HepG2 (cell line): ENCODE measurements around the gene HJURP. TPM values are rescaled to one million over a fixed set of nuclear protein-coding genes. Genes with fewer than 3 reads are reported as not detected.

ENCODE experiments used
- ATAC-seq: fragments of 200-7000 bp; cut with Tn5 transposase; 3 replicates; pipeline ENCODE4 v1.9.1; 2020; ENCODE audit warnings: mild to moderate bottlenecking, moderate library complexity
- BruUV-seq: library from RNA; stranded (reverse); fragments of 400-500 nt; replicated peaks from 2 replicates; lab custom pipeline; 2021; lab: Mats Ljungman, UMichigan
- CTCF ChIA-PET: fragments of 300-600 bp; formaldehyde crosslinking; extraction: SDS; loops from one replicate; lab custom pipeline; 2021; ENCODE audit warnings: low total read pairs, inconsistent platforms, low intra/inter-chr PET ratio; lab: Yijun Ruan, JAX
- POLR2A ChIA-PET: fragments of 350-600 bp; sonication (Branson Sonifier 250); formaldehyde crosslinking; loops from one replicate; lab custom pipeline; 2020; ENCODE audit warnings: antibody characterized with exemption, inconsistent platforms; lab: Yijun Ruan, JAX
- DNase-seq: peaks from one replicate; pipeline ENCODE4 v3.0.0-alpha.2; 2015; ENCODE audit warnings: low spot score
- FAIRE-seq: peaks from 3 replicates; lab custom pipeline; 2011; peaks lifted over from hg19 to GRCh38; lab: Jason Lieb, UNC
- H2AFZ ChIP-seq: one replicate; pipeline ENCODE4 v1.6.1; 2011; ENCODE audit warnings: low read length, inconsistent platforms
- H3K27ac ChIP-seq: fragments of 300-600 bp; 3 replicates; pipeline ENCODE4 v1.8.0; 2011; ENCODE audit warnings: mixed run types, mild to moderate bottlenecking, mixed read lengths, low read length, inconsistent platforms; ENCODE audit not compliant: insufficient read depth; ENCODE audit errors: extremely low read length
- H3K27me3 ChIP-seq, 2 experiments: fragments of 200-600 bp in 1 of 2; 2 replicates in 1 of 2; 3 replicates in 1 of 2; pipeline versions ENCODE4 v1.6.0 to v1.8.0; 2011; ENCODE audit warnings: low read length in 2 of 2, mild to moderate bottlenecking in 2 of 2, moderate library complexity in 2 of 2, inconsistent platforms in 1 of 2; ENCODE audit not compliant: insufficient read depth in 2 of 2, control insufficient read depth in 1 of 2
- H3K36me3 ChIP-seq, 2 experiments: fragments of 200-600 bp in 1 of 2; replicated peaks in 1 of 2; 2 replicates in 1 of 2; 3 replicates in 1 of 2; pipeline versions ENCODE4 v1.5.1 to v1.8.0; 2011; ENCODE audit warnings: low read length in 2 of 2, inconsistent platforms in 1 of 2; ENCODE audit not compliant: insufficient read depth in 2 of 2, control insufficient read depth in 1 of 2
- H3K4me1 ChIP-seq: 2 replicates; pipeline ENCODE4 v1.5.1; 2012; ENCODE audit warnings: low read length, inconsistent platforms; ENCODE audit not compliant: insufficient read depth
- H3K4me2 ChIP-seq: 2 replicates; pipeline ENCODE4 v1.6.0; 2011; ENCODE audit warnings: low read depth, low read length, inconsistent platforms
- H3K4me3 ChIP-seq, 3 experiments: fragments of 200-600 bp in 1 of 3; sonication (generic), shearing (Covaris generic) in 1 of 3; replicated peaks in 1 of 3; 2 replicates each; pipeline ENCODE4 v1.5.1; 2011 to 2016; ENCODE audit warnings: low read length in 3 of 3, inconsistent platforms in 2 of 3, low read depth in 2 of 3, mild to moderate bottlenecking in 2 of 3, control low read depth in 1 of 3, mixed read lengths in 1 of 3; ENCODE audit not compliant: insufficient read depth in 1 of 3
- H3K79me2 ChIP-seq: one replicate; pipeline ENCODE4 v1.6.1; 2011; ENCODE audit warnings: low read length, inconsistent platforms; ENCODE audit not compliant: insufficient read depth
- H3K9ac ChIP-seq: 2 replicates; pipeline ENCODE4 v1.6.0; 2011; ENCODE audit warnings: mild to moderate bottlenecking, low read depth, low read length, inconsistent platforms; ENCODE audit not compliant: insufficient read depth
- H3K9me3 ChIP-seq: 2 replicates; pipeline ENCODE4 v1.5.1; 2012; ENCODE audit warnings: mild to moderate bottlenecking, low read length
- H4K20me1 ChIP-seq: 2 replicates; pipeline ENCODE4 v1.6.0; 2011; ENCODE audit warnings: inconsistent platforms, mild to moderate bottlenecking, low read length, moderate library complexity; ENCODE audit not compliant: insufficient read depth
- ATM ChIP-seq: fragments of 450-650 bp; IDR thresholded peaks from 2 replicates; pipeline ENCODE4 v1.7.1; 2017; ENCODE audit warnings: mild to moderate bottlenecking, borderline replicate concordance
- CHCHD3 ChIP-seq: sonication (generic); formaldehyde crosslinking; IDR thresholded peaks from 2 replicates; pipeline ENCODE4 v1.8.0; 2022; ENCODE audit warnings: mild to moderate bottlenecking, missing genetic modification reagents, moderate library complexity
- ESRRA ChIP-seq: sonication (generic); formaldehyde crosslinking; IDR thresholded peaks from 2 replicates; pipeline ENCODE4 v1.5.1; 2020; ENCODE audit warnings: mild to moderate bottlenecking, low read depth, missing genetic modification reagents
- KLF16 ChIP-seq, 2 experiments: sonication (generic) in 1 of 2; formaldehyde crosslinking in 1 of 2; IDR thresholded peaks; 2 replicates each; pipeline versions ENCODE4 v1.6.1 to v1.8.0; 2016 to 2023; ENCODE audit warnings: missing genetic modification reagents in 2 of 2, missing compliant biosample characterization in 1 of 2
- NFE2 ChIP-seq: sonication (generic); formaldehyde crosslinking; IDR thresholded peaks from 2 replicates; pipeline ENCODE4 v1.4.0; 2020; ENCODE audit warnings: missing genetic modification reagents
- NRL ChIP-seq: sonication (generic); formaldehyde crosslinking; IDR thresholded peaks from 2 replicates; pipeline ENCODE4 v1.5.0; 2020; ENCODE audit warnings: missing genetic modification reagents, mild to moderate bottlenecking, moderate library complexity, borderline replicate concordance
- POLR2A ChIP-seq, 2 experiments: IDR thresholded peaks; 2 replicates each; pipeline ENCODE4 v1.6.1; 2011; ENCODE audit warnings: low read depth in 2 of 2, low read length in 2 of 2, mild to moderate bottlenecking in 1 of 2, moderate library complexity in 1 of 2; ENCODE audit not compliant: insufficient read depth in 1 of 2
- RBM22 ChIP-seq: fragments of 200-400 bp; formaldehyde crosslinking; optimal IDR thresholded peaks from 2 replicates; pipeline ENCODE3; 2017; ENCODE audit warnings: mild to moderate bottlenecking, low read length, moderate library complexity
- RCOR2 ChIP-seq: IDR thresholded peaks from 2 replicates; pipeline ENCODE4 v1.6.1; 2016; ENCODE audit warnings: missing biosample characterization, missing genetic modification reagents
- SPEN ChIP-seq: sonication (generic); formaldehyde crosslinking; IDR thresholded peaks from 2 replicates; pipeline ENCODE4 v1.5.1; 2020; ENCODE audit warnings: low read depth, mild to moderate bottlenecking, missing genetic modification reagents
- SRSF1 ChIP-seq: fragments of 200-400 bp; formaldehyde crosslinking; optimal IDR thresholded peaks from 2 replicates; pipeline ENCODE3; 2017; ENCODE audit warnings: mild to moderate bottlenecking, low read depth, low read length, moderate library complexity
- TERF1 ChIP-seq: sonication (generic); formaldehyde crosslinking; IDR thresholded peaks from 2 replicates; pipeline ENCODE4 v1.8.0; 2022; ENCODE audit warnings: mild to moderate bottlenecking, missing genetic modification reagents, moderate library complexity
- ZBTB38 ChIP-seq: sonication (generic); formaldehyde crosslinking; IDR thresholded peaks from 2 replicates; pipeline ENCODE4 v1.5.1; 2020; ENCODE audit warnings: mild to moderate bottlenecking, missing genetic modification reagents
- ZNF362 ChIP-seq: sonication (generic); formaldehyde crosslinking; IDR thresholded peaks from 2 replicates; pipeline ENCODE4 v1.4.0; 2020; ENCODE audit warnings: missing genetic modification reagents, mild to moderate bottlenecking, borderline replicate concordance
- ZNF567 ChIP-seq: sonication (generic); formaldehyde crosslinking; IDR thresholded peaks from 2 replicates; pipeline ENCODE4 v1.8.1; 2023; ENCODE audit warnings: mild to moderate bottlenecking, missing genetic modification reagents, borderline replicate concordance
- ZNF766 ChIP-seq: sonication (generic); formaldehyde crosslinking; IDR thresholded peaks from 2 replicates; pipeline ENCODE4 v1.5.0; 2020; ENCODE audit warnings: missing genetic modification reagents, borderline replicate concordance
- ZNF773 ChIP-seq: sonication (generic); formaldehyde crosslinking; IDR thresholded peaks from 2 replicates; pipeline ENCODE4 v1.4.0; 2020; ENCODE audit warnings: missing genetic modification reagents, borderline replicate concordance
- ZNF780A ChIP-seq: sonication (generic); formaldehyde crosslinking; IDR thresholded peaks from 2 replicates; pipeline ENCODE4 v1.8.0; 2022; ENCODE audit warnings: mild to moderate bottlenecking, missing genetic modification reagents, moderate library complexity
- WGBS: methylation state at CpG from one replicate; pipeline ENCODE4 v1.1.6; 2017; ENCODE audit warnings: low lambda C conversion rate; 5-methylcytosine and 5-hydroxymethylcytosine counted together
- in situ Hi-C: cut with HindIII; loops from 2 replicates; pipeline ENCODE4 v1.10.0; 2017; ENCODE audit warnings: low pct_unique_long_range_greater_than_20kb; ENCODE audit not compliant: extremely low pct_ligation_motif_present
- intact Hi-C: fragments of 100-400 bp; cut with micrococcal nuclease; formaldehyde crosslinking; loops from one replicate; pipeline ENCODE4 v1.10.0; 2022; ENCODE audit not compliant: unreplicated experiment
- polyA plus RNA-seq, 8 experiments: library from polyadenylated mRNA; depleted of rRNA in 3 of 8; stranded (reverse) in 7 of 8; unstranded in 1 of 8; fragments of >200 nt; fragmentation: Illumina TruSeq in 4 of 8; extraction: Trizol in 4 of 8; gene quantifications; 2 replicates each; pipeline versions ENCODE4 v1.2.1 to v1.2.3, GENCODE V29; 2011 to 2016; ENCODE audit warnings: low read depth in 4 of 8, missing spikeins in 1 of 8, mixed read lengths in 1 of 8; ENCODE audit not compliant: insufficient read depth in 1 of 8
- total RNA-seq, 5 experiments: library from RNA; depleted of rRNA; stranded (reverse); fragments of >200 nt; fragmentation: Illumina TruSeq; extraction: Trizol; gene quantifications; 2 replicates each; pipeline ENCODE4 v1.2.3, GENCODE V29; 2016; ENCODE audit warnings: low read depth in 1 of 5

HJURP gene
- total and polyA plus RNA-seq, 2 of the 13 experiments (the other 11 are each of a cell fraction or from before 2014, with no cell fraction given) = 36.3 to 43.9 TPM

- no peak for TF ChIP-seq ZBTB38 (CRISPR knock-in tag)
- no peak for TF ChIP-seq ZNF773
- TF ChIP-seq ATM = no peak
- no peak for TF ChIP-seq SRSF1
- TF ChIP-seq RCOR2 (CRISPR knock-in tag) = no peak
- no peak for TF ChIP-seq ZNF362 (CRISPR knock-in tag)
- no peak for TF ChIP-seq SPEN (CRISPR knock-in tag)
- no peak for TF ChIP-seq NRL
- no peak for TF ChIP-seq TERF1
- no peak for TF ChIP-seq KLF16 (CRISPR knock-in tag; IDR thresholded peaks at IDR 0.05)
- TF ChIP-seq, all 625 proteins: peak for 0
Measured at GRCh38 chr2:233798335-233799086, 55.8 kb downstream of the HJURP start (continued).

GRCh38 chr2:233796254-233796653, 58.1 kb downstream of the HJURP start:
- POLR2A ChIA-PET = no interaction called here
- FAIRE-seq (no peak), ATAC-seq (no peak), DNase-seq (no peak)
- intact Hi-C loops (no loop called here), in situ Hi-C loops (no loop called here)
- no peaks in the 10 kb centered on the region for H3K9me3 ChIP-seq
- no peak overlapping the region for H3K9ac ChIP-seq
- peaks cover 5 to 63% of the 10 kb centered on the region in 2 experiments; a peak in 3 of 5 replicates for H3K27me3 ChIP-seq
- no peaks in the 10 kb centered on the region for H3K79me2 ChIP-seq
- H3K36me3 ChIP-seq = no peaks in the 10 kb centered on the region
- BruUV-seq = no TSS peak
- no peaks in the 10 kb centered on the region for H4K20me1 ChIP-seq
- 70% methylated on average over 9 of the region's 9 CpGs for WGBS
- no peak overlapping the region for H3K27ac ChIP-seq
- no peak overlapping the region for H2AFZ ChIP-seq
- no peak for TF ChIP-seq ESRRA
- TF ChIP-seq ZNF567 (CRISPR knock-in tag) = no peak
- TF ChIP-seq NFE2 (CRISPR knock-in tag) = no peak
- no peak for TF ChIP-seq CHCHD3 (CRISPR knock-in tag)
- TF ChIP-seq POLR2A (IDR thresholded peaks at IDR 0.05; ENCODE audit: insufficient read depth in 1 of 2, low read depth in 2 of 2, low read length in 2 of 2) = no peak
- no peak for TF ChIP-seq ZNF766 (CRISPR knock-in tag)
- no peak for TF ChIP-seq ZNF780A (CRISPR knock-in tag)
- no peak for TF ChIP-seq RBM22
- H3K4me1 ChIP-seq = peaks cover 14% of the 10 kb centered on the region; the same call in 1 of the 2 replicates
- no peak overlapping the region for H3K4me2 ChIP-seq
- CTCF ChIA-PET = no interaction called here
- no peak overlapping the region for H3K4me3 ChIP-seq
